Posterior vena cava (tissue), 2 donors: Measurements from ENCODE around the gene HS3ST2. TPM values are rescaled to one million over a fixed set of nuclear protein-coding genes. Genes with fewer than 3 reads are reported as not detected.

Experiments used
- DNase-seq: peaks from one replicate; pipeline ENCODE4 v3.0.0-alpha.2; 2020; ENCODE audit warnings: low spot score
- intact Hi-C, 2 donors: fragments of 100-400 bp; cut with DNase I; formaldehyde crosslinking; loops; one replicate each; pipeline versions ENCODE4 v1.14.1 to v1.14.2; 2022 to 2023
- long read RNA-seq, 2 donors: library from polyadenylated mRNA; unstranded; transcript quantifications; one replicate each; pipeline ENCODE4 v2.0.0, GENCODE V29; 2020 to 2021
- total RNA-seq, 2 donors: library from RNA; stranded (reverse); fragmentation: NEBNext Ultra II Directional; extraction: Animal tissue kit (Norgen Biotek cat#: 25700); gene quantifications; one replicate each; pipeline ENCODE4 v1.2.1, GENCODE V29; 2021
- donor health status: DM: yes; HTN: yes; CAD: no.
- donor health status: DM: yes; HTN: yes; CAD: no.

Gene HS3ST2
- 1 to 10 TPM; 2.5 to 4.0 TPM for total RNA-seq
- long read RNA-seq, donor 1, partial matches to known transcripts: 1 of 3 reads
- long read RNA-seq, donor 1, other reads (novel, unspliced or antisense): 2 of 3 reads
- long read RNA-seq, donor 2, partial matches to known transcripts: 0 of 4 reads
- long read RNA-seq, donor 2, other reads (novel, unspliced or antisense): 1 of 4 reads

- peak; percentile 89 for DNase-seq
- intact Hi-C loops: no loop called here
Observed at GRCh38 chr16:22813948-22814710, at the start of gene HS3ST2. TSS of gene HS3ST2 (plus strand) at chr16:22814162. CDS start at chr16:22814611, 449 bp downstream.

- no peak for DNase-seq
- intact Hi-C loops: no loop called here
Observed at GRCh38 chr16:22764662-22765327, 49.2 kb upstream of the HS3ST2 start.

- no peak for DNase-seq
- intact Hi-C loops: no loop called here
Observed at GRCh38 chr16:22765479-22765878, 48.5 kb upstream of the HS3ST2 start.

- intact Hi-C loops: loop anchor here in 1 of 2 donors (10.0 kb wide), 1 partner anchor 66 kb away; no protein-coding TSS in a partner anchor
- no peak for DNase-seq
Observed at GRCh38 chr16:22770866-22771265, 43.1 kb upstream of the HS3ST2 start.

GRCh38 chr16:22771551-22771950 lies 42.4 kb upstream of the HS3ST2 start:
- intact Hi-C loops: loop anchor here in 1 of 2 donors (10.0 kb wide), 1 partner anchor 67 kb away; no protein-coding TSS in a partner anchor
- no peak for DNase-seq

GRCh38 chr16:22775220-22775922 lies 38.6 kb upstream of the HS3ST2 start:
- intact Hi-C loops: loop anchor here in 1 of 2 donors (10.0 kb wide), 1 partner anchor 71 kb away; no protein-coding TSS in a partner anchor
- no peak for DNase-seq

GRCh38 chr16:22781480-22781879 lies 32.5 kb upstream of the HS3ST2 start:
- intact Hi-C loops: no loop called here
- DNase-seq: no peak

GRCh38 chr16:22782314-22782713 lies 31.6 kb upstream of the HS3ST2 start:
- DNase-seq: no peak
- intact Hi-C loops: no loop called here

GRCh38 chr16:22784690-22785214 lies 29.2 kb upstream of the HS3ST2 start:
- intact Hi-C loops: no loop called here
- DNase-seq: no peak

- intact Hi-C loops: no loop called here
- no peak for DNase-seq
Observed at GRCh38 chr16:22785552-22785951, 28.4 kb upstream of the HS3ST2 start.

GRCh38 chr16:22786284-22786683 lies 27.7 kb upstream of the HS3ST2 start:
- intact Hi-C loops: no loop called here
- no peak for DNase-seq

GRCh38 chr16:22786691-22787090 lies 27.3 kb upstream of the HS3ST2 start:
- intact Hi-C loops: no loop called here

GRCh38 chr16:22787466-22788192 lies 26.3 kb upstream of the HS3ST2 start:
- intact Hi-C loops: no loop called here
- DNase-seq: no peak

More at GRCh38 chr16:22786691-22787090, 27.3 kb upstream of the HS3ST2 start:
- no peak for DNase-seq

- intact Hi-C loops: no loop called here
- no peak for DNase-seq
Observed at GRCh38 chr16:22788193-22788530, 25.8 kb upstream of the HS3ST2 start.

- no peak for DNase-seq
- intact Hi-C loops: no loop called here
Observed at GRCh38 chr16:22789281-22789945, 24.5 kb upstream of the HS3ST2 start.

- intact Hi-C loops: loop anchor here in 1 of 2 donors (10.0 kb wide), 1 partner anchor 163 kb away; no protein-coding TSS in a partner anchor
- DNase-seq: no peak
Observed at GRCh38 chr16:22797551-22797950, 16.4 kb upstream of the HS3ST2 start.

- DNase-seq: no peak
- intact Hi-C loops: loop anchor here in 1 of 2 donors (10.0 kb wide), 1 partner anchor 164 kb away; no protein-coding TSS in a partner anchor
Observed at GRCh38 chr16:22799113-22799512, 14.8 kb upstream of the HS3ST2 start.

GRCh38 chr16:22804893-22805292 lies 9.1 kb upstream of the HS3ST2 start:
- DNase-seq: no peak
- intact Hi-C loops: no loop called here
